PC-3 (cell line): ENCODE measurements around the gene SLX1A. TPM values are rescaled to one million over a fixed set of nuclear protein-coding genes. Genes with fewer than 3 reads are reported as not detected.
"Not testable (repeated sequence)": the region's sequence is repeated elsewhere in the genome, so short reads cannot be mapped to it uniquely, and the experiment has no call there.

Source experiments
- ATAC-seq: fragments of 200-7000 bp; cut with Tn5 transposase; 2 replicates; pipeline ENCODE4 v1.9.1; 2020; ENCODE audit warnings: mild to moderate bottlenecking, moderate library complexity
- BruUV-seq: library from RNA; stranded (reverse); fragments of 400-500 nt; replicated peaks from 2 replicates; lab custom pipeline; 2021; lab: Mats Ljungman, UMichigan
- CTCF ChIA-PET: fragments of 300-600 bp; sonication (Branson Sonifier 250); formaldehyde crosslinking; loops from one replicate; lab custom pipeline; 2022; ENCODE audit warnings: antibody characterized with exemption; lab: Charles Lee
- POLR2A ChIA-PET: fragments of 300-600 bp; sonication (Branson Sonifier 250); formaldehyde crosslinking; loops from one replicate; lab custom pipeline; 2022; ENCODE audit warnings: antibody characterized with exemption; ENCODE audit not compliant: unreplicated experiment; lab: Charles Lee
- DNase-seq: peaks from one replicate; pipeline ENCODE4 v3.0.0-alpha.2; 2015
- H2AFZ ChIP-seq: fragments of 300-600 bp; sonication (generic); 2 replicates; pipeline ENCODE4 v1.6.0; 2016; ENCODE audit warnings: antibody characterized with exemption, low read length
- H3F3A ChIP-seq: fragments of 300-600 bp; sonication (generic); one replicate; pipeline ENCODE4 v1.6.0; 2017; ENCODE audit warnings: antibody characterized with exemption, low read length, control low read depth, mild to moderate bottlenecking; ENCODE audit not compliant: unreplicated experiment
- H3K27ac ChIP-seq: fragments of 300-600 bp; sonication (generic); 2 replicates; pipeline ENCODE4 v1.5.1; 2016; ENCODE audit warnings: mild to moderate bottlenecking, low read length
- H3K27me3 ChIP-seq: fragments of 300-600 bp; sonication (generic); 2 replicates; pipeline ENCODE4 v1.6.1; 2016; ENCODE audit warnings: low read length, mixed read lengths
- H3K36me3 ChIP-seq: fragments of 300-600 bp; sonication (generic); 2 replicates; pipeline ENCODE4 v1.6.1; 2016; ENCODE audit warnings: low read depth, mixed run types, low read length, mixed read lengths
- H3K4me1 ChIP-seq: fragments of 300-600 bp; sonication (generic); 2 replicates; pipeline ENCODE4 v1.5.1; 2016; ENCODE audit warnings: low read length; ENCODE audit not compliant: insufficient read depth
- H3K4me2 ChIP-seq: fragments of 300-600 bp; sonication (generic); 2 replicates; pipeline ENCODE4 v1.6.0; 2016; ENCODE audit warnings: low read length
- H3K4me3 ChIP-seq: fragments of 300-600 bp; sonication (generic); 2 replicates; pipeline ENCODE4 v1.5.1; 2016; ENCODE audit warnings: mild to moderate bottlenecking, low read length, mixed read lengths
- H3K79me2 ChIP-seq: fragments of 300-600 bp; sonication (generic); 2 replicates; pipeline ENCODE4 v1.6.1; 2017; ENCODE audit warnings: low read length, mixed read lengths
- H3K9ac ChIP-seq: fragments of 300-600 bp; sonication (generic); 2 replicates; pipeline ENCODE4 v1.6.0; 2016; ENCODE audit warnings: mild to moderate bottlenecking, low read length
- H3K9me2 ChIP-seq: fragments of 300-600 bp; sonication (generic); replicated peaks from 2 replicates; pipeline ENCODE4 v1.6.1; 2016; ENCODE audit warnings: mixed run types, low read length, mixed read lengths
- H3K9me3 ChIP-seq: fragments of 300-600 bp; sonication (generic); 2 replicates; pipeline ENCODE4 v1.6.1; 2016; ENCODE audit warnings: low read length, mixed read lengths
- H4K20me1 ChIP-seq: fragments of 300-600 bp; sonication (generic); 2 replicates; pipeline ENCODE4 v1.6.1; 2016; ENCODE audit warnings: low read length, mixed read lengths
- CTCF ChIP-seq: fragments of 300-600 bp; sonication (generic); conservative IDR thresholded peaks from 2 replicates; pipeline ENCODE4 v1.5.1; 2017; ENCODE audit warnings: antibody characterized with exemption, low read depth, mild to moderate bottlenecking, low read length
- EZH2 ChIP-seq: fragments of 300-600 bp; sonication (generic); IDR thresholded peaks from one replicate; pipeline ENCODE4 v1.6.1; 2017; ENCODE audit warnings: antibody characterized with exemption, mild to moderate bottlenecking, low read length; ENCODE audit not compliant: unreplicated experiment
- EZH2phosphoT487 ChIP-seq: fragments of 300-600 bp; sonication (generic); IDR thresholded peaks from 2 replicates; pipeline ENCODE4 v1.6.1; 2018; ENCODE audit warnings: mild to moderate bottlenecking, antibody characterized with exemption, low read length, borderline replicate concordance
- intact Hi-C: fragments of 100-400 bp; cut with micrococcal nuclease; formaldehyde crosslinking; loops from 2 replicates; pipeline ENCODE4 v1.9.0; 2023
- total RNA-seq: library from RNA; depleted of rRNA; stranded (reverse); fragments of >200 nt; gene quantifications from 2 replicates; pipeline ENCODE4 v1.2.3, GENCODE V29; 2014

The SLX1A gene
- total RNA-seq, 1 experiment from 2014 or later, result 91.9 TPM

- no peak for DNase-seq
- Histone ChIP-seq H4K20me1 (no peaks in the 10 kb centered on the region), H3K4me3 (no peak overlapping the region), H3K79me2 (no peaks in the 10 kb centered on the region), H3K9ac (no peak overlapping the region), H3K9me2 (no peaks in the 10 kb centered on the region), H3K27me3 (no peaks in the 10 kb centered on the region), H3K4me2 (no peak overlapping the region), H2AFZ (no peak overlapping the region), H3F3A (no peaks in the 10 kb centered on the region), H3K4me1 (no peaks in the 10 kb centered on the region), H3K27ac (no peak overlapping the region), H3K9me3 (no peaks in the 10 kb centered on the region), H3K36me3 (no peaks in the 10 kb centered on the region)
- ATAC-seq, result no peak
- no TSS peak for BruUV-seq
- POLR2A ChIA-PET, result no interaction called here
- CTCF ChIA-PET, result no interaction called here
- intact Hi-C loops, result no loop called here
- TF ChIP-seq EZH2phosphoT487, result no peak
- no peak for TF ChIP-seq EZH2
- TF ChIP-seq CTCF, result no peak
Observed at GRCh38 chr16:30173054-30173453, 20.6 kb upstream of the SLX1A start.

GRCh38 chr16:30176876-30177275, 16.8 kb upstream of the SLX1A start:
- BruUV-seq, H3K4me2 ChIP-seq, POLR2A ChIA-PET, H3K27ac ChIP-seq, H3K36me3 ChIP-seq, intact Hi-C loops, ATAC-seq, H3K9ac ChIP-seq, H3K79me2 ChIP-seq, H3K4me1 ChIP-seq, H3K27me3 ChIP-seq, H3F3A ChIP-seq, H4K20me1 ChIP-seq, H3K9me2 ChIP-seq, H3K4me3 ChIP-seq, H3K9me3 ChIP-seq, H2AFZ ChIP-seq, DNase-seq, CTCF ChIA-PET: not testable (repeated sequence)

DNA sequence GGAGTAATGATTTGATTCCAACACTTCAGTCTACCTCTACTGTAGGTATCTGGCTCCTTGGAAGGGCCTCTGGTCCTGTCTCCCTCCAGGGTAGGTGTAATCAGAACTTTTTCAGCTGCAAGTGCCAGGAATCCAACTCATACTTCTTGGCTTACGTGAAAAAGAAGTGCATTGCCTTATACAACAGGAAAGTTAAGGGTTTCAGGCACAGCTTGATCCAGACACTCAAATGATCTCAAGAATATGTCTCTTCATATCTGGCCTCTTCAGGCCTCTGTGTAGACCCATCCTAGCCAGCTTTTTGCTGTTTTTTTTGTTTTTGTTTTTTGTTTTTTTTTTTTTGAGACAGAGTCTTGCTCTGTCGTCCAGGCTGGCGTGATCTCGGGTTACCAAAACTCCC, 14.5 kb upstream of the SLX1A start:
- BruUV-seq, result no TSS peak

More for the DNA sequence above, 14.5 kb upstream of the SLX1A start:
- Histone ChIP-seq H3K4me1 (no peaks in the 10 kb centered on the region), H4K20me1 (no peaks in the 10 kb centered on the region), H3F3A (no peaks in the 10 kb centered on the region), H3K9me3 (no peaks in the 10 kb centered on the region), H3K36me3 (no peaks in the 10 kb centered on the region), H3K27me3 (no peaks in the 10 kb centered on the region), H3K9me2 (no peaks in the 10 kb centered on the region), H3K27ac (no peak overlapping the region), H2AFZ (no peak overlapping the region), H3K79me2 (no peaks in the 10 kb centered on the region), H3K9ac (no peak overlapping the region), H3K4me2 (no peak overlapping the region), H3K4me3 (no peak overlapping the region)
- ATAC-seq, result no peak
- no peak for DNase-seq
- TF ChIP-seq CTCF, result no peak
- TF ChIP-seq EZH2, result no peak
- no peak for TF ChIP-seq EZH2phosphoT487
- ChIA-PET POLR2A (no interaction called here), CTCF (interaction anchor here (0.5 kb wide), 1 partner anchor 67 kb away, joined by 3 read pairs; no protein-coding TSS in a partner anchor)
- intact Hi-C loops, result no loop called here
